ENCODE measurements around the gene PEAK1. TPM values are rescaled to one million over a fixed set of nuclear protein-coding genes. Genes with fewer than 3 reads are reported as not detected.

PEAK1 gene
- total RNA-seq, 2 experiments from 2014 or later = 9.2 to 11.0 TPM

- Mint-ChIP-seq H3K27me3 (no peaks in the 10 kb centered on the region), H3K4me1 (ENCODE audit: low read depth) (no peaks in the 10 kb centered on the region), H3K27ac (no peak overlapping the region), H3K4me3 (no peak overlapping the region), H3K36me3 (ENCODE audit: low read depth) (no peaks in the 10 kb centered on the region), H3K9me3 (no peaks in the 10 kb centered on the region)
- Histone ChIP-seq H3K4me3 (ENCODE audit: low read length) (no peak overlapping the region), H3K27ac (ENCODE audit: low read depth in 1 of 2, low read length in 2 of 2) (no peak overlapping the region), H3K36me3 (ENCODE audit: insufficient read depth, low read length) (no peaks in the 10 kb centered on the region), H3K9me3 (ENCODE audit: control insufficient read depth in 1 of 2, insufficient read depth in 1 of 2, low read length in 2 of 2) (no peaks in the 10 kb centered on the region), H3K27me3 (ENCODE audit: control insufficient read depth in 1 of 2, insufficient read depth in 2 of 2, low read length in 2 of 2) (no peaks in the 10 kb centered on the region), H3K4me1 (ENCODE audit: insufficient read depth, low read length) (no peaks in the 10 kb centered on the region)
- POLR2A ChIA-PET = no interaction called here
- CTCF ChIA-PET = no interaction called here
- no peak for TF ChIP-seq CTCF (IDR thresholded peaks at IDR 0.05)
- no peak for DNase-seq
- no peak for ATAC-seq (ENCODE audit: poor library complexity)
- intact Hi-C loops (cut with DNase I, micrococcal nuclease) = no loop called here
Measured at GRCh38 chr15:77251662-77252061, 168.2 kb downstream of the PEAK1 start.

GRCh38 chr15:77247116-77247515 lies 172.8 kb downstream of the PEAK1 start:
- no peak for DNase-seq
- no peaks in the 10 kb centered on the region for H3K9me3 ChIP-seq (ENCODE audit: control insufficient read depth in 1 of 2, insufficient read depth in 1 of 2, low read length in 2 of 2)
- H3K27me3 ChIP-seq (ENCODE audit: control insufficient read depth in 1 of 2, insufficient read depth in 2 of 2, low read length in 2 of 2) = no peaks in the 10 kb centered on the region
- H3K36me3 ChIP-seq (ENCODE audit: insufficient read depth, low read length) = no peaks in the 10 kb centered on the region
- TF ChIP-seq CTCF (IDR thresholded peaks at IDR 0.05) = no peak
- Mint-ChIP-seq H3K27me3 (no peaks in the 10 kb centered on the region), H3K27ac (no peak overlapping the region), H3K36me3 (ENCODE audit: low read depth) (no peaks in the 10 kb centered on the region), H3K4me1 (ENCODE audit: low read depth) (peaks cover 5% of the 10 kb centered on the region), H3K4me3 (no peak overlapping the region), H3K9me3 (no peaks in the 10 kb centered on the region)
- POLR2A ChIA-PET = interaction anchor here (0.6 kb wide), 1 partner anchor 172 kb away, joined by 4 read pairs; no protein-coding TSS in a partner anchor
- CTCF ChIA-PET = no interaction called here
- intact Hi-C loops (cut with DNase I, micrococcal nuclease) = no loop called here
- no peaks in the 10 kb centered on the region for H3K4me1 ChIP-seq (ENCODE audit: insufficient read depth, low read length)
- no peak overlapping the region for H3K27ac ChIP-seq (ENCODE audit: low read depth in 1 of 2, low read length in 2 of 2)
- H3K4me3 ChIP-seq (ENCODE audit: low read length) = no peak overlapping the region
- no peak for ATAC-seq (ENCODE audit: poor library complexity)

GRCh38 chr15:77243716-77244401 lies 176.0 kb downstream of the PEAK1 start:
- Histone ChIP-seq H3K27me3 (ENCODE audit: control insufficient read depth in 1 of 2, insufficient read depth in 2 of 2, low read length in 2 of 2) (no peaks in the 10 kb centered on the region), H3K4me1 (ENCODE audit: insufficient read depth, low read length) (no peaks in the 10 kb centered on the region), H3K4me3 (ENCODE audit: low read length) (no peak overlapping the region), H3K27ac (ENCODE audit: low read depth in 1 of 2, low read length in 2 of 2) (no peak overlapping the region), H3K9me3 (ENCODE audit: control insufficient read depth in 1 of 2, insufficient read depth in 1 of 2, low read length in 2 of 2) (no peaks in the 10 kb centered on the region), H3K36me3 (ENCODE audit: insufficient read depth, low read length) (no peaks in the 10 kb centered on the region)
- no peak for ATAC-seq (ENCODE audit: poor library complexity)
- H3K27me3 Mint-ChIP-seq = no peaks in the 10 kb centered on the region
- no peak for TF ChIP-seq CTCF (IDR thresholded peaks at IDR 0.05)
- H3K9me3 Mint-ChIP-seq = no peaks in the 10 kb centered on the region
- no peak overlapping the region for H3K4me3 Mint-ChIP-seq
- H3K27ac Mint-ChIP-seq = no peak overlapping the region
- CTCF ChIA-PET = no interaction called here
- no peak for DNase-seq
- no peaks in the 10 kb centered on the region for H3K36me3 Mint-ChIP-seq (ENCODE audit: low read depth)
- intact Hi-C loops (cut with DNase I, micrococcal nuclease) = no loop called here
- peaks cover 5% of the 10 kb centered on the region for H3K4me1 Mint-ChIP-seq (ENCODE audit: low read depth)
- POLR2A ChIA-PET = no interaction called here

Measured in CD4-positive, alpha-beta T cell (primary cell).